Adrenal gland (tissue), 12 donors: Measurements from ENCODE around the gene FKBP6. TPM values are rescaled to one million over a fixed set of nuclear protein-coding genes. Genes with fewer than 3 reads are reported as not detected.

Experiments used
- DNase-seq, 7 donors: peaks; one replicate each; pipeline ENCODE4 v3.0.0-alpha.2; 2019 to 2020
- H3K27ac ChIP-seq, 5 donors: fragments of 200-600 bp; sonication (generic) in 4 of 5; 1 replicate in 3 of 5; 2 replicates in 2 of 5; pipeline versions ENCODE4 v1.5.1 to v1.8.0; 2016 to 2020; ENCODE audit warnings: mild to moderate bottlenecking in 1 of 5
- H3K27me3 ChIP-seq: fragments of 200-600 bp; 2 replicates; pipeline ENCODE4 v1.8.0; 2021
- H3K36me3 ChIP-seq, 2 donors: fragments of 200-600 bp; replicated peaks in 1 of 2; 1 replicate in 1 of 2; 2 replicates in 1 of 2; pipeline versions ENCODE4 v1.5.1 to v1.8.0; 2018 to 2022
- H3K4me1 ChIP-seq, 2 donors: fragments of 200-600 bp; replicated peaks in 1 of 2; 1 replicate in 1 of 2; 2 replicates in 1 of 2; pipeline versions ENCODE4 v1.5.1 to v1.8.0; 2018 to 2021
- H3K4me3 ChIP-seq, 4 donors: fragments of 200-600 bp; sonication (generic) in 3 of 4; one replicate each; pipeline ENCODE4 v1.5.1; 2016 to 2018
- H3K9me3 ChIP-seq, 3 donors: fragments of 200-600 bp; sonication (generic) in 1 of 3; replicated peaks in 1 of 3; 1 replicate in 2 of 3; 2 replicates in 1 of 3; pipeline versions ENCODE4 v1.5.1 to v1.8.0; 2016 to 2021
- POLR2A ChIP-seq, 2 donors: fragments of 450-650 bp; IDR thresholded peaks; one replicate each; pipeline ENCODE4 v1.6.1; 2017; ENCODE audit warnings: antibody characterized with exemption in 2 of 2, mild to moderate bottlenecking in 2 of 2, moderate library complexity in 1 of 2
- WGBS, 4 donors: extraction: QIAGEN DNeasy Blood & Tissue Kit in 2 of 4; methylation state at CpG; one replicate each; pipeline versions ENCODE4 v1.1.5 to v1.1.7; 2013 to 2017; 5-methylcytosine and 5-hydroxymethylcytosine counted together
- intact Hi-C, 2 donors: fragments of 100-400 bp; cut with DNase I; formaldehyde crosslinking; loops; one replicate each; pipeline versions ENCODE4 v1.14.1 to v1.15.0; 2022 to 2023
- polyA plus RNA-seq, 3 donors: library from polyadenylated mRNA; stranded (reverse); fragments of 200-250 nt in 2 of 3; fragments of 350-450 nt in 1 of 3; fragmentation: Illumina TruSeq in 1 of 3; extraction: RNeasy Lipid Tissue Mini Kit (QIAGEN cat#74804) in 1 of 3; gene quantifications; one replicate each; pipeline ENCODE4 v1.2.3, GENCODE V29; 2013 to 2014
- total RNA-seq, 9 donors: library from RNA; depleted of rRNA in 4 of 9; stranded (reverse); fragments of >200 nt in 4 of 9; fragments of 120-200 nt in 1 of 9; fragmentation: NEBNext Ultra II Directional in 1 of 9; extraction: Animal tissue kit (Norgen Biotek cat#: 25700) in 1 of 9; gene quantifications; one replicate each; pipeline versions ENCODE4 v1.1.0 to v1.2.4, GENCODE V29; 2013 to 2023
- TF ChIP-seq, protein P1 (sequence below), 6 experiments: fragments of 450-650 bp in 4 of 6; fragments of 200-600 bp in 2 of 6; sonication (generic) in 1 of 6; IDR thresholded peaks; 1 replicate in 5 of 6; 2 replicates in 1 of 6; pipeline versions ENCODE4 v1.5.1 to v1.8.0; 2016 to 2021; ENCODE audit warnings: antibody characterized with exemption in 6 of 6, mild to moderate bottlenecking in 2 of 6, moderate library complexity in 1 of 6
- donor health status: healthy with polysubstance abuse.
- donor health status: Bipolar disorder and iron deficiency.
- donor health status: DM: yes; HTN: yes; CAD: no.
- donor health status: DM: no; HTN: no; CAD: no.
- donor health status: DM: no; HTN: no; CAD: no.
- donor health status: DM: yes; HTN: yes; CAD: no.

Gene FKBP6
- total and polyA plus RNA-seq, 12 donors, result 0.07 to 0.88 (median 0.15) TPM; not detected in 9

DNA sequence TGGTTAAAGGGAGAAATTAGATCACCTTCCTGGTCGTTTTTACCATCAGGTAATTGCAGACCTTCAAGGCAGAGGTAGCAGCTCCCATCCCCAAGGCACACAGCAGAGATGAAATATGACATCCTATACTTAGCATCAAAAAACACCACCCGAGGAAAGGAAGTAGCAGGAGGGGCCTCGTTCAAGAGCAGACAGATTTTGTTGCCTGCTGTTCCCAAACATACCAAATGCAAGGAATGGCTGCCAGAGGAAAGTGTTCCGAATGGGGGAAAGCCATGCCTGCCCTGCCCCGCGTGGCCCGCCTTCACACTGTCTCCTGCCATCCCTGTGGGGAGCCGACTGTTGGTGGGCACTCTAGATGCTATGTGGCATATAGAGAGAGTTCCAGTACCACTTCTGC, 18.0 kb downstream of the FKBP6 start:
- H3K36me3 ChIP-seq, result no peaks in the 10 kb centered on the region
- no peak for DNase-seq
- H3K27ac ChIP-seq, result no peak overlapping the region
- WGBS, 4 donors, result 37 to 68% (median 56%) methylated on average over 5 to 8 of the region's 8 CpGs
- no peak overlapping the region for H3K4me3 ChIP-seq
- intact Hi-C loops, result loop anchor here in 1 of 2 donors (10.0 kb wide), 1 partner anchor 49 kb away; no protein-coding TSS in a partner anchor
- H3K4me1 ChIP-seq, result no peaks in the 10 kb centered on the region
- H3K9me3 ChIP-seq, result no peaks in the 10 kb centered on the region
- no peaks in the 10 kb centered on the region for H3K27me3 ChIP-seq
- TF ChIP-seq POLR2A (IDR thresholded peaks at IDR 0.05), result no peak
- TF ChIP-seq, protein P1, sequence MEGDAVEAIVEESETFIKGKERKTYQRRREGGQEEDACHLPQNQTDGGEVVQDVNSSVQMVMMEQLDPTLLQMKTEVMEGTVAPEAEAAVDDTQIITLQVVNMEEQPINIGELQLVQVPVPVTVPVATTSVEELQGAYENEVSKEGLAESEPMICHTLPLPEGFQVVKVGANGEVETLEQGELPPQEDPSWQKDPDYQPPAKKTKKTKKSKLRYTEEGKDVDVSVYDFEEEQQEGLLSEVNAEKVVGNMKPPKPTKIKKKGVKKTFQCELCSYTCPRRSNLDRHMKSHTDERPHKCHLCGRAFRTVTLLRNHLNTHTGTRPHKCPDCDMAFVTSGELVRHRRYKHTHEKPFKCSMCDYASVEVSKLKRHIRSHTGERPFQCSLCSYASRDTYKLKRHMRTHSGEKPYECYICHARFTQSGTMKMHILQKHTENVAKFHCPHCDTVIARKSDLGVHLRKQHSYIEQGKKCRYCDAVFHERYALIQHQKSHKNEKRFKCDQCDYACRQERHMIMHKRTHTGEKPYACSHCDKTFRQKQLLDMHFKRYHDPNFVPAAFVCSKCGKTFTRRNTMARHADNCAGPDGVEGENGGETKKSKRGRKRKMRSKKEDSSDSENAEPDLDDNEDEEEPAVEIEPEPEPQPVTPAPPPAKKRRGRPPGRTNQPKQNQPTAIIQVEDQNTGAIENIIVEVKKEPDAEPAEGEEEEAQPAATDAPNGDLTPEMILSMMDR (IDR thresholded peaks at IDR 0.05), result no peak

DNA sequence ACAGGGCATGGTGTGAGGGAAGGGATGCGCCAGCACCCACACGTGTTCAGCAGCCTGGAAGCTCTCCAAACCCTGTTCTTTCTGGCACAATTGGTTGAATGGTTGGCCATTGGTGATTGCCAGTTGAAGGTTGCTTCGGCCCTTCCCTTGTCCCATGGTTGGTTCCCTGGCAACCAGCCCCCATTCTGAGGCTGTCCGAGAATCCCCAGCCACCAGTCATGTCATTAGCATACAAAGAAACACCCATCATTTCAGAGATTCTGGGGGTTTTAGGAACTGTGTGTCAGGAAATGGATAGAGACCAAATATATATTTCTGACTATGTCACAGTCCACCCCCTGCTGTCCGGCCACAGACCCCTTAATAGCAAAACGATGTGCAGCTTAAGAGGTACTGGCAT, 21.8 kb downstream of the FKBP6 start:
- intact Hi-C loops, result loop anchor here in 1 of 2 donors (10.0 kb wide), 1 partner anchor 45 kb away; no protein-coding TSS in a partner anchor
- Histone ChIP-seq H3K9me3 (no peaks in the 10 kb centered on the region), H3K27me3 (no peaks in the 10 kb centered on the region), H3K27ac (no peak overlapping the region), H3K4me3 (no peak overlapping the region), H3K4me1 (no peaks in the 10 kb centered on the region), H3K36me3 (no peaks in the 10 kb centered on the region)
- DNase-seq, result no peak
- no peak for TF ChIP-seq POLR2A (IDR thresholded peaks at IDR 0.05)
- TF ChIP-seq, protein P1 (IDR thresholded peaks at IDR 0.05), result no peak
- WGBS, 4 donors, result 68 to 86% (median 82%) methylated on average over 6 of the region's 6 CpGs

GRCh38 chr7:73350306-73351068, 22.5 kb downstream of the FKBP6 start:
- Histone ChIP-seq H3K27me3 (no peaks in the 10 kb centered on the region), H3K27ac (no peak overlapping the region), H3K36me3 (no peaks in the 10 kb centered on the region), H3K4me3 (no peak overlapping the region), H3K9me3 (no peaks in the 10 kb centered on the region), H3K4me1 (no peaks in the 10 kb centered on the region)
- WGBS, 4 donors, result 75 to 90% (median 79%) methylated on average over 11 to 12 of the region's 12 CpGs
- intact Hi-C loops, result no loop called here
- no peak for TF ChIP-seq POLR2A (IDR thresholded peaks at IDR 0.05)
- TF ChIP-seq, protein P1 (IDR thresholded peaks at IDR 0.05), result no peak
- DNase-seq, result no peak

DNA sequence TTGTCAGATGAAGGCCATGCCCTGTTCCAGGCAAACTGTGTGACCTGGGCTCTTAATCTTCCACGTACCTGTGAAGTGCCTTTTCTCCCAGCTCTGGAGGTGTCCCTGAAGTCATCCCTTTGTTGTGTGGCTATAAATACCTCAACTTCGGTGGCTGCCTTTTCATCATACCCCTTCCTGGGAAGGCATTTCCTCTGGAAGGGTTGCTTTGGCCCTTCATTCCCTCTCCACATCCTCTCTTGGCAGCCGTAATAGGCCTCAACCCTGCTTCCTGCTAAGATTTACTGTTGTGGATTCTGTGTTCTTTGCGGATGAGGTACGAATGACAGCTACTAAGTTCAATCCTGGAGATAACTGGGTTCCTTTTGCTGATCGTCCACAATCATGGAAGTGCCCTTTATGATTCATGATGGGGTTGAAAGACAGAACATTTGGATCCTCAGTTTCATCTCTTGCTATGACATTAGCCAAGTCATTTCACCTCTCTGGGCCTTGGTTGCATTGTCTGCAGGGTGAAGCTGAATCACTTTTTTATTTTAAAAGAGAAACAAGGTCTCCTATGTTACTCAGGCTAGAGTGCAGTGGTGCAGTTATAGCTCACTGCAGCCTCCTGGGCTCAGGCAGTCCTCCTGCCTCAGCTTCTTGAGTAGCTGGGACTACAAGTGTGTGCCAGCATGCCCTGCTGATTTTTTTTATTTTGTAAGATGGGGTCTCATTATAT, 23.6 kb downstream of the FKBP6 start:
- 58 to 60% (median 59%) methylated on average over 6 of the region's 6 CpGs for WGBS, 4 donors
- intact Hi-C loops, result no loop called here
- Histone ChIP-seq H3K4me3 (no peak overlapping the region), H3K27me3 (no peaks in the 10 kb centered on the region), H3K36me3 (no peaks in the 10 kb centered on the region), H3K27ac (peak overlapping the region in 1 of 5 donors; percentile 22), H3K4me1 (no peaks in the 10 kb centered on the region), H3K9me3 (no peaks in the 10 kb centered on the region)
- no peak for DNase-seq
- TF ChIP-seq POLR2A (IDR thresholded peaks at IDR 0.05), result no peak
- TF ChIP-seq, protein P1 (IDR thresholded peaks at IDR 0.05), result no peak
